HFFc6 (cell line): ENCODE data around the gene GC. TPM values are rescaled to one million over a fixed set of nuclear protein-coding genes. Genes with fewer than 3 reads are reported as not detected.
"Not testable (repeated sequence)": the region's sequence is repeated elsewhere in the genome, so short reads cannot be mapped to it uniquely, and the experiment has no call there.

Experiments used
- DNase-seq: peaks from one replicate; pipeline ENCODE4 v3.0.0-alpha.2; 2018
- H3K27ac Mint-ChIP-seq: 2 replicates; pipeline ENCODE4 v1.8.0; 2020; ENCODE audit warnings: mild to moderate bottlenecking, mixed read lengths
- H3K27me3 Mint-ChIP-seq: 2 replicates; pipeline ENCODE4 v1.8.0; 2021; ENCODE audit warnings: mild to moderate bottlenecking, moderate library complexity, mixed read lengths; ENCODE audit not compliant: insufficient read depth
- H3K36me3 Mint-ChIP-seq: 2 replicates; pipeline ENCODE4 v1.8.0; 2021; ENCODE audit warnings: low read depth, mixed read lengths
- H3K4me1 Mint-ChIP-seq: 2 replicates; pipeline ENCODE4 v1.8.0; 2020; ENCODE audit warnings: low read depth, mixed read lengths
- H3K4me3 Mint-ChIP-seq: 2 replicates; pipeline ENCODE4 v1.8.0; 2020; ENCODE audit warnings: mild to moderate bottlenecking, moderate library complexity, mixed read lengths
- H3K9me3 Mint-ChIP-seq: 2 replicates; pipeline ENCODE4 v1.8.0; 2020; ENCODE audit warnings: mild to moderate bottlenecking, mixed read lengths
- total RNA-seq, 6 experiments: library from RNA; stranded (reverse); fragmentation: NEBNext Ultra II Directional; extraction: Animal tissue kit (Norgen Biotek cat#: 25700); gene quantifications; 2 replicates in 1 of 6; 3 replicates in 5 of 6; pipeline ENCODE4 v1.2.3, GENCODE V29; 2021
- TF ChIP-seq, protein P1 (sequence below): fragments of 200-600 bp; sonication (generic); IDR thresholded peaks from 2 replicates; pipeline ENCODE4 v1.5.0; 2021; ENCODE audit warnings: antibody characterized with exemption, mild to moderate bottlenecking

The GC gene
- total RNA-seq, 6 experiments from 2014 or later: not detected

DNA sequence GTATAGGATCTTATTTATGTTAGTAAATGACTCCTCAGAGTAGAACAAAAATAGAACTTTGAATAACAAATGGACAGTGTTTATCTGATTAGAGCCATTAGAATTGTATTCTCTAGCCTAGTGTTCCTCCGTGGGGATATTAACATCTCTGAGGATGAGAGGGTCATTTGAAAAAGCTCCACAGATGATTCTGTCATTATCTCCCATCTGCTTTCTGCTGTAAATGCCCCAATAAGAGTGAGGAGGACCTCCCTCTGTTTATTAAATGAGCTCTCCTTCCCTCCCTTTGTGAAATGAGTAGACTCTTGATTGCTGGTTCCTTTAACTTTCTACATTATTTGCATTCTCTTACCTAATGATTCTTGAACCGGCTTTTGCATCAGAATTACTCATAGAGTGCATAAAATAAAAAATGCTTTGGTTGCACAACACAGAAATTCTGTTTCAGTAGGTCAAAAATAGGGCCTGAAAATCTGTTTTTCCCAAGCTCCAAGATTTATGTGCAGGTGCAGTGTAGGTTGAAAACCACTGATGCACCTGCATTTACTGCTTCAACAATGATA, 18.0 kb downstream of the GC start:
- Mint-ChIP-seq H3K27ac (no peak overlapping the region), H3K4me3 (no peak overlapping the region), H3K36me3 (no peaks in the 10 kb centered on the region), H3K4me1 (no peaks in the 10 kb centered on the region), H3K9me3 (no peaks in the 10 kb centered on the region), H3K27me3 (peaks cover 5% of the 10 kb centered on the region)
- DNase-seq: no peak
- TF ChIP-seq, protein P1, sequence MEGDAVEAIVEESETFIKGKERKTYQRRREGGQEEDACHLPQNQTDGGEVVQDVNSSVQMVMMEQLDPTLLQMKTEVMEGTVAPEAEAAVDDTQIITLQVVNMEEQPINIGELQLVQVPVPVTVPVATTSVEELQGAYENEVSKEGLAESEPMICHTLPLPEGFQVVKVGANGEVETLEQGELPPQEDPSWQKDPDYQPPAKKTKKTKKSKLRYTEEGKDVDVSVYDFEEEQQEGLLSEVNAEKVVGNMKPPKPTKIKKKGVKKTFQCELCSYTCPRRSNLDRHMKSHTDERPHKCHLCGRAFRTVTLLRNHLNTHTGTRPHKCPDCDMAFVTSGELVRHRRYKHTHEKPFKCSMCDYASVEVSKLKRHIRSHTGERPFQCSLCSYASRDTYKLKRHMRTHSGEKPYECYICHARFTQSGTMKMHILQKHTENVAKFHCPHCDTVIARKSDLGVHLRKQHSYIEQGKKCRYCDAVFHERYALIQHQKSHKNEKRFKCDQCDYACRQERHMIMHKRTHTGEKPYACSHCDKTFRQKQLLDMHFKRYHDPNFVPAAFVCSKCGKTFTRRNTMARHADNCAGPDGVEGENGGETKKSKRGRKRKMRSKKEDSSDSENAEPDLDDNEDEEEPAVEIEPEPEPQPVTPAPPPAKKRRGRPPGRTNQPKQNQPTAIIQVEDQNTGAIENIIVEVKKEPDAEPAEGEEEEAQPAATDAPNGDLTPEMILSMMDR: no peak

DNA sequence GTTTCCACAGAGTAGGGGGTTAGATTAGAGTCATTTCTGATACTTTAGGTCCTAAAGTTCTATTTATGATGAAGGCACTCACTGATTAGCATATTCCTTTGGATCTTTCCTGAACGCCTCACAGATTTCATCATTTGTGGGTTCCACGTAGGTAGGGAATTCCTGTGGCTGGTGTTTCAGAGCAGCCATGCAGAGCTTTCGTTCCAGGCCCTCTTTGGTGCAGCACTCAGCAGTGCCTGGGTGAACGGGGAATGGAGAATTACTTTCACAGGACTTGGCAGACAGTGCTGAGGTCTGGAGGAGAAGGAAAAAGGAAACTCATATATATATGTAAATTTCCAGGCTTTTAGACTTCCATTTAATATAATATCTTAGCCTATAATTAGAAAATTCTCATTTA, 18.5 kb downstream of the GC start:
- Mint-ChIP-seq H3K27ac (no peak overlapping the region), H3K9me3 (no peaks in the 10 kb centered on the region), H3K27me3 (peaks cover 5% of the 10 kb centered on the region), H3K36me3 (no peaks in the 10 kb centered on the region), H3K4me1 (no peaks in the 10 kb centered on the region), H3K4me3 (no peak overlapping the region)
- TF ChIP-seq, protein P1: no peak
- DNase-seq: no peak

DNA sequence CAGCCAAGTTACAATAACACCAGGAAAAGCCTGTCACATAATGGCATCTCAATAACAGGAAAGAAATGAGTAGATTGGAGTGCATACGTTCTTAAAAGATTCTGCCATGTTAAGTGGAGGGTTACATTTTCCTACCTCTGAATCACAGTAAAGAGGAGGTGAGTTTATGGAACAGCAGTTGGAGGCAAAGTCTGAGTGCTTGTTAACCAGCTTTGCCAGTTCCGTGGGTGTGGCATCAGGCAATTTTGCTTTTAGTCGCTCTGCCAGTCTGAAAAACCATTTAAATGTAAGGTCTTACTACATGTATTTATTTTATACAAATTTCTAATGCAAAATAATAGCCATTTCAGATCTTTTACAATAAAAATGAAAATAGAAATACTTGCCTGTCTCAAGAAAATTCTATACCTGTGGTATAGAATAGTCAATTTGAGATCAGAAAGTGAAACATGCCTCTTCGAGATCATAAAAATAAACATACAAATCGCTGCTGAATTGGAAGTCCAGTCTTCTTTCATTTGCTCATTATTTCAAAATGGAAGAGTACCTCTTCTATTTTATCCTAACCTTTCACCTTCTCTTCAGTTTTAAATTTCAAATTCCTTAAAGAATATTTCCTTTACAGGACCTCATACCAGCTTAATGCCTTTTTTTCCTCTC, 31.4 kb downstream of the GC start:
- DNase-seq: no peak
- TF ChIP-seq, protein P1: no peak
- H3K27me3 Mint-ChIP-seq: peaks cover 3% of the 10 kb centered on the region; the same call in 1 of the 2 replicates
- H3K4me1 Mint-ChIP-seq: no peaks in the 10 kb centered on the region; the same call in 1 of the 2 replicates
- H3K4me3 Mint-ChIP-seq: peak overlapping the region; percentile 14; the same call in 1 of the 2 replicates
- no peaks in the 10 kb centered on the region for H3K36me3 Mint-ChIP-seq
- no peaks in the 10 kb centered on the region for H3K9me3 Mint-ChIP-seq
- no peak overlapping the region for H3K27ac Mint-ChIP-seq

DNA sequence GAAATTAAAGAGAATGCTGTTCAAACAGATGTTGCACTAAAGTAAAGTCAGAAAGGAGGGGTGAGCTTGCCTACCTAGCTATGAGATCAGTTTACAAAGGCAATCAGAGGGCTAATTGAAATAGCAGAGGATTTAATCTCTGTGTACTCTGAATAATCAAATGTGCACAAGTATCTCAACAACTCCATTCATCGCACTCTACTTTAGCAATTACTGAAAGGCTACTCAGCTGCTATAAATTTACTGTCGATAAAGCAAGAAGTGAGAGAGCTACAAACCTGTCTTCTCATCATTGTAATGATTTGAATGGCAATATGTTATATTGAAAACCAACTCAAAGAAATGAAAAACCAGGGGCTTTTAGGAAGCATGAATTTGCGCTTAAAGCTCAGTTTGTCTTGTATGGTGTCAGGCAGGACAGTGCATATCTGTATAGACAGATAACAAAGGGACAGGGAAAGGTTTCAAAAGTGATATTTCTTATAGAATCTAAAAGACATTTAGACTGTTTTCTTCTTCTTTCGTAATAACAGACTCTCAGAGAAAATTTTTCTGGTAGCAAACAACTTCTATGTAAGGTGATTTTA, 34.8 kb downstream of the GC start:
- Mint-ChIP-seq H3K9me3 (no peaks in the 10 kb centered on the region), H3K4me1 (no peaks in the 10 kb centered on the region; the same call in 1 of the 2 replicates), H3K27ac (no peak overlapping the region), H3K4me3 (no peak overlapping the region), H3K27me3 (peaks cover 3% of the 10 kb centered on the region; the same call in 1 of the 2 replicates), H3K36me3 (no peaks in the 10 kb centered on the region)
- TF ChIP-seq, protein P1: no peak
- DNase-seq: no peak

DNA sequence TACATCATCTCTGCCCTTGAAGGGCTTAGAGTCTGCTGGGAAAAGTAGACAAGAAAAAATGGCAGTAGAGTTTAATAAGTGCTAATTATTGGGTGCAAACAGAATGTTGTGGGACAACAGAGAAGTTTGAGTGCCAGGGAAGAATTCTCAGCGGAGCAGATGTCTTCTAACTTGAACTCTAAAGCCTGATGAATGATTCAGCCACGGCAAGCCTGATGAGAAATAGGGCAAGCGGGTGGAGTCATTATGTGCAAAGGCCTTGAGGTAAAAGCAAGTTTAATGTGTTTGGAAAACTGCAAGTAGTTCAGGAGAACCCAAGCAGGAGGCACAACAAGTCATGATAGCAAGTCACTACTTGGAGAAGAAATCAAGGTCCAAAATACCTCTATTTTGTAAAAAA, 37.5 kb downstream of the GC start:
- no peaks in the 10 kb centered on the region for H3K9me3 Mint-ChIP-seq
- TF ChIP-seq, protein P1: no peak
- no peaks in the 10 kb centered on the region for H3K4me1 Mint-ChIP-seq
- no peak overlapping the region for H3K4me3 Mint-ChIP-seq
- H3K27ac Mint-ChIP-seq: no peak overlapping the region
- no peaks in the 10 kb centered on the region for H3K36me3 Mint-ChIP-seq
- no peak for DNase-seq
- H3K27me3 Mint-ChIP-seq: no peaks in the 10 kb centered on the region; the same call in none of the 2 replicates

DNA sequence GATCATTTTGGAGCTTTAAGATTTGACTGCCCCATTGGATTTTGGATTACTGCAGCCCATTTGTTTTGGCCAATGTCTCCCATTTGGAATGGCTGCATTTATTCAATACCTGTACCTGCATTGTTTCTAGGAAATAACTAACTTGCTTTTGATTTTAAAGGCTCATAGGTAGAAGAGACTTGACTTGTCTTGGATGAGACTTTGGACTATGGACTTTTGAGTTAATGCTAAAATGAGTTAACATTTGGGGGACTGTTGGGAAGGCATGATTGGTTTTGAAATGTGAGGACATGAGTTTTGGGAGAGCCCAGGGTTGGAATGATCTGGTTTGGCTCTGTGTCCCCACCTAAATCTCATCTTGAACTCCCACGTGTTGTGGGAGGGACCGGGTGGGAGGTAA, 45.1 kb downstream of the GC start:
- H3K27ac Mint-ChIP-seq: not testable (repeated sequence)

More for the DNA sequence above, 45.1 kb downstream of the GC start:
- not testable (repeated sequence) for H3K36me3 Mint-ChIP-seq, DNase-seq, H3K9me3 Mint-ChIP-seq, H3K4me1 Mint-ChIP-seq, H3K4me3 Mint-ChIP-seq, H3K27me3 Mint-ChIP-seq
